Trophoblast cell (in vitro differentiated cells and primary cell): ENCODE results near the gene TMED4.
"Not testable (repeated sequence)": the region's sequence is repeated elsewhere in the genome, so short reads cannot be mapped to it uniquely, and the experiment has no call there.

Experiments
- DNase-seq, 2 donors: peaks; one replicate each; pipeline ENCODE4 v3.0.0-alpha.2; 2016
- H2AFZ ChIP-seq: 2 replicates; pipeline ENCODE4 v1.6.1; 2013; ENCODE audit warnings: low read length, moderate library complexity, mild to moderate bottlenecking; ENCODE audit not compliant: insufficient read depth, poor library complexity
- H2AK5ac ChIP-seq: 2 replicates; pipeline ENCODE4 v1.6.1; 2013; ENCODE audit warnings: mild to moderate bottlenecking, low read length
- H2BK120ac ChIP-seq: 2 replicates; pipeline ENCODE4 v1.6.1; 2013; ENCODE audit warnings: low read length, mild to moderate bottlenecking, moderate library complexity; ENCODE audit not compliant: insufficient read depth, poor library complexity
- H2BK12ac ChIP-seq: 2 replicates; pipeline ENCODE4 v1.6.1; 2013; ENCODE audit warnings: mild to moderate bottlenecking, low read length, moderate library complexity
- H2BK5ac ChIP-seq: 2 replicates; pipeline ENCODE4 v1.6.1; 2013; ENCODE audit warnings: low read length, low read depth, moderate library complexity, mild to moderate bottlenecking; ENCODE audit not compliant: poor library complexity
- H3K14ac ChIP-seq: 2 replicates; pipeline ENCODE4 v1.6.1; 2013; ENCODE audit warnings: mild to moderate bottlenecking, low read length
- H3K18ac ChIP-seq: 2 replicates; pipeline ENCODE4 v1.6.1; 2013; ENCODE audit warnings: mild to moderate bottlenecking, low read length
- H3K23ac ChIP-seq: 2 replicates; pipeline ENCODE4 v1.6.1; 2013; ENCODE audit warnings: low read length
- H3K27ac ChIP-seq: 2 replicates; pipeline ENCODE4 v1.5.1; 2013; ENCODE audit warnings: low read depth, mild to moderate bottlenecking, inconsistent platforms, low read length, moderate library complexity
- H3K27me3 ChIP-seq: 2 replicates; pipeline ENCODE4 v1.6.1; 2013; ENCODE audit warnings: inconsistent platforms, mild to moderate bottlenecking, low read length, moderate library complexity; ENCODE audit not compliant: insufficient read depth
- H3K36me3 ChIP-seq, 2 experiments: 1 replicate in 1 of 2; 2 replicates in 1 of 2; pipeline ENCODE4 v1.6.1; 2013; ENCODE audit warnings: low read length in 2 of 2, mild to moderate bottlenecking in 2 of 2, moderate library complexity in 1 of 2; ENCODE audit not compliant: insufficient read depth in 2 of 2, control insufficient read depth in 1 of 2
- H3K4ac ChIP-seq: 2 replicates; pipeline ENCODE4 v1.6.1; 2013; ENCODE audit warnings: low read depth, mild to moderate bottlenecking, low read length, moderate library complexity
- H3K4me1 ChIP-seq, 2 experiments: 1 replicate in 1 of 2; 2 replicates in 1 of 2; pipeline ENCODE4 v1.6.1; 2013; ENCODE audit warnings: low read length in 2 of 2, mild to moderate bottlenecking in 2 of 2, moderate library complexity in 1 of 2; ENCODE audit not compliant: insufficient read depth in 2 of 2, control insufficient read depth in 1 of 2
- H3K4me2 ChIP-seq: 2 replicates; pipeline ENCODE4 v1.6.1; 2013; ENCODE audit warnings: inconsistent platforms, mild to moderate bottlenecking, low read length, moderate library complexity
- H3K4me3 ChIP-seq: 2 replicates; pipeline ENCODE4 v1.5.1; 2013; ENCODE audit warnings: mild to moderate bottlenecking, low read depth, low read length, inconsistent platforms
- H3K79me1 ChIP-seq: one replicate; pipeline ENCODE4 v1.6.1; 2013; ENCODE audit warnings: low read length
- H3K79me2 ChIP-seq: 2 replicates; pipeline ENCODE4 v1.6.1; 2013; ENCODE audit warnings: low read length, mild to moderate bottlenecking; ENCODE audit not compliant: control insufficient read depth, insufficient read depth, poor library complexity
- H3K9ac ChIP-seq: 2 replicates; pipeline ENCODE4 v1.6.1; 2013; ENCODE audit warnings: mild to moderate bottlenecking, low read length
- H3K9me3 ChIP-seq: 2 replicates; pipeline ENCODE4 v1.6.1; 2013; ENCODE audit warnings: low read depth, mild to moderate bottlenecking, control low read depth, inconsistent platforms, low read length; ENCODE audit not compliant: insufficient read depth
- H4K12ac ChIP-seq: 2 replicates; pipeline ENCODE4 v1.6.1; 2013; ENCODE audit warnings: low read depth, mild to moderate bottlenecking, low read length, moderate library complexity
- H4K8ac ChIP-seq: 2 replicates; pipeline ENCODE4 v1.6.1; 2013; ENCODE audit warnings: low read depth, mild to moderate bottlenecking, low read length, moderate library complexity
- H4K91ac ChIP-seq: one replicate; pipeline ENCODE4 v1.6.1; 2013; ENCODE audit warnings: low read depth, mild to moderate bottlenecking, low read length, moderate library complexity
- WGBS: extraction: QIAGEN DNeasy Blood & Tissue Kit; methylation state at CpG from one replicate; pipeline ENCODE4 v1.1.7; 2013; ENCODE audit warnings: missing lambda C conversion rate; ENCODE audit not compliant: insufficient read length, insufficient coverage; ENCODE audit errors: extremely low coverage; 5-methylcytosine and 5-hydroxymethylcytosine counted together

The TMED4 gene

DNA sequence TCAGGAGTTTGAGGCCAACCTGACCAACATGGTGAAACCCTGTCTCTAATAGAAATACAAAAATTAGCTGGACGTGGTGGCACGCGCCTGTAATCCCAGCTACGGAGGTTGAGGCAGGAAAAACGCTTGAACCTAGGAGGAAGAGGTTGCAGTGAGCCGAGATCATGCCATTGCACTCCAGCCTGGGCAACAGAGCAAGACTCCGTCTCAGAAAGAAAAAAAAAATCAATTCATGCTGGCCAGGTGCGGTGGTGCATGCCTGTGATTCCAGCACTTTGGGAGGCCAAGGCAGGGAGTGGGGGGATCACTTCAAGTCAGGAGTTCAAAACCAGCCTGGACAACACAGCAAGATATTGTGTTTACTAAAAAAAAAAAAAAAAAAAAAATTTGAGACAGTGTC lies 15.2 kb upstream of the TMED4 start:
- not testable (repeated sequence) for H3K18ac ChIP-seq, H3K27me3 ChIP-seq, H3K9ac ChIP-seq, H3K4me2 ChIP-seq, H3K79me2 ChIP-seq, H3K4me3 ChIP-seq, H2BK120ac ChIP-seq, H3K9me3 ChIP-seq, H3K36me3 ChIP-seq, H2AFZ ChIP-seq, H3K4ac ChIP-seq, H4K12ac ChIP-seq, DNase-seq, H4K8ac ChIP-seq, H2BK5ac ChIP-seq, H3K79me1 ChIP-seq, H3K27ac ChIP-seq, H3K4me1 ChIP-seq, H4K91ac ChIP-seq, H3K23ac ChIP-seq, H2AK5ac ChIP-seq, H3K14ac ChIP-seq, H2BK12ac ChIP-seq
- WGBS, result no CpG with 5 or more reads among the region's 8 CpGs

DNA sequence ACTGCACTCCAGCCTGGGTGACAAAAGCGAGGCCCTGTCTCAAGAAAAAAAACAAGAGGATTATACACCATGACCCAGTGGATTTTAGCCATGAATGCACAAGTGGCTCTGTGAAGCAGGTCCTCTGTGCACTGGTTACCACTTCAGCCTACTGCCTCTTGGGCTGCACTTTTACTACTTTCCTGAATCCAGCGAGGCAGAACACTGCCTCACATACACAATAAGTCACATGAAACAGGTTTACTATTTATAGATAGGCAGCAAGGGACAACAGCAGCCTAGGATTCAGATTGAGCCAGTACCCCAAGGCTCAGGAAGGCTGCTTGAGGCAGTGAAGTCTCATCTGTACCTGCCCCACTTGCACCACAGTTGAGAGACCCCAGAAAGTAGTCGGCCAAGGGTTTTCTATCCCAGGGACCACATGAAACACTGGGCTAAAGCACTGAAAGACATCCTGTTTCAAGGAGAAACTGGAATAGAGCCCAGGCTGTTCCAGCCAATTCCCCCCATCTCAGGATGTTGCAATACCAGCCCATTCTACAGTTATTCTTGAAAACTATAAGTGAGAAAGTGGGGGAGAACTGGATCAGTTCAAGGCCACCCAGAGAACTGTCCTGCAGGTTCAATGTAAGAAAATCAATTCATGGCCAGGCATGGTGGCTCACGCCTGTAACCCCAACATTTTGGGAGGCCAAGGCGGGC lies 14.1 kb upstream of the TMED4 start:
- H3K4me2 ChIP-seq, result no peak overlapping the region
- no peak for DNase-seq
- no peaks in the 10 kb centered on the region for H3K79me2 ChIP-seq
- H3K4ac ChIP-seq, result no peak overlapping the region
- no peak overlapping the region for H2BK120ac ChIP-seq
- no peaks in the 10 kb centered on the region for H3K4me1 ChIP-seq
- H2AK5ac ChIP-seq, result no peak overlapping the region
- H3K9me3 ChIP-seq, result no peaks in the 10 kb centered on the region
- no peak overlapping the region for H3K9ac ChIP-seq
- no peak overlapping the region for H3K23ac ChIP-seq
- H3K36me3 ChIP-seq, result no peaks in the 10 kb centered on the region
- no peak overlapping the region for H4K12ac ChIP-seq
- no peak overlapping the region for H2BK5ac ChIP-seq
- no peak overlapping the region for H3K4me3 ChIP-seq
- H3K18ac ChIP-seq, result no peak overlapping the region
- no peak overlapping the region for H3K27ac ChIP-seq
- H3K27me3 ChIP-seq, result no peaks in the 10 kb centered on the region
- no peaks in the 10 kb centered on the region for H3K79me1 ChIP-seq
- no peak overlapping the region for H2BK12ac ChIP-seq
- no peak overlapping the region for H4K91ac ChIP-seq
- H2AFZ ChIP-seq, result no peak overlapping the region
- H4K8ac ChIP-seq, result no peak overlapping the region
- no peak overlapping the region for H3K14ac ChIP-seq
- no CpG with 5 or more reads among the region's 5 CpGs for WGBS

DNA sequence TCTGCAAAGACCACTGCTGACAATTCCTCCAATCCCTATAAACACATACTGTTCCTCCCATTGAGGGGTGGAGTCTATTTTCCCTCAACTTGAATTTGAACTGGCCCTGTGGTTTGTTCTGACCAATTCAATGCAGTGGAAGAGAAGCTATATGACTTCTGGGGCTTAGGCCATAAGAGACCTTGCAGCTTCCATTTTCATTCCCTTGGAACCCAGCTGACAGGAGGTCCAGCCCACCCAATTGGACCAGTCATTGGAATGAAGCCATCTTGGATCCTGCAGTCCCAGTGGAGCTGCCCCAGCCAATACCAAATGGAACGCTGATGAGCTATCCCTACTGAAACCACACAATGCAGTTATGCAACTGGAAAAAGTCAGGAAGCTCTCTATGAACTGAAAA lies 8.9 kb upstream of the TMED4 start:
- H2AFZ ChIP-seq, result no peak overlapping the region
- no peak overlapping the region for H3K18ac ChIP-seq
- no peak overlapping the region for H3K14ac ChIP-seq
- H3K27me3 ChIP-seq, result no peaks in the 10 kb centered on the region
- no peak overlapping the region for H3K4me3 ChIP-seq
- no peak overlapping the region for H2BK5ac ChIP-seq
- no peak overlapping the region for H3K4ac ChIP-seq
- no CpG with 5 or more reads among the region's 1 CpG for WGBS
- H3K9ac ChIP-seq, result no peak overlapping the region
- H2BK12ac ChIP-seq, result no peak overlapping the region
- no peak overlapping the region for H3K23ac ChIP-seq
- H4K8ac ChIP-seq, result no peak overlapping the region
- H2AK5ac ChIP-seq, result no peak overlapping the region
- H3K79me1 ChIP-seq, result no peaks in the 10 kb centered on the region
- DNase-seq, result no peak
- H3K79me2 ChIP-seq, result no peaks in the 10 kb centered on the region
- H4K12ac ChIP-seq, result no peak overlapping the region
- no peaks in the 10 kb centered on the region for H3K9me3 ChIP-seq
- H3K4me2 ChIP-seq, result no peak overlapping the region
- H3K4me1 ChIP-seq, result no peaks in the 10 kb centered on the region
- no peak overlapping the region for H3K27ac ChIP-seq
- no peak overlapping the region for H4K91ac ChIP-seq
- no peaks in the 10 kb centered on the region for H3K36me3 ChIP-seq
- H2BK120ac ChIP-seq, result no peak overlapping the region

DNA sequence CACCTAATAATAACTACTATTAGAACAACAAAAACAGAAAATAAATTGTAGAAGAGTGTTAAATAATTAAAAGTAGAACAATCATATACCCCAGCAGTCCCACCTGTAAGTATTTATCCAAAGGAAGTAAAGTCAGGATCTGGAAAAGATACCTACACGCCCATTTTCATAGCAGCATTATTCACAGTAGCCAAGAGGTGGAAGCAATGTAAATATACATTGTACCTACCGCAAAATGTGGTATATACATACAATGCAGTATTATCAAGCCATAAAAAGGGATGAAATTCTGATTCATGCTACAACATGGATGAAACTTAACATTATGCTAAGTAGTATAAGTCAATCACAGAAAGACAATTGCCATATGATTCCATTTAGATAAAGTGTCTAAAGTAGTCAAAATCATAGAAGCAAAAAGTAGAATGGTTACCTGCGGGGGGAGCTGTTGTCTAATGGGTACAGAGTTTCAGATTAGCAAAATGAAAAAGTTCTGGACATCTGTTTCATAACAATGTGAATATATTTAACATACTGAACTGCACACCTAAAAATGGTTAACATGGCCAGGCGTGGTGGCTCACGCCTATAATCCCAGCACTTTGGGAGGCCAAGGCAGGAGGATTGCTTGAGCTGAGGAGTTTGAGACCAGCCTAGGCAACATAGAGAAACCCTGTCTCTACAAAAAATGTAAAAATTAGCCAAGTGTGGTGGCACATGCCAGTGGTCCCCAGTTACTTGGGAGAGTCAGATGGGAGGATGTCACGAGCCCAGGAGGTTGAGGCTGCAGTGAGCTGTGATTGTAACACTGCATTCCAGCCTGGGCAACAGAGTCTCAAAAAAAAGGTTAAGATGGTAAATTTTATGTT lies 6.0 kb upstream of the TMED4 start:
- Histone ChIP-seq H3K27me3 (no peaks in the 10 kb centered on the region), H3K79me1 (no peaks in the 10 kb centered on the region), H3K23ac (no peak overlapping the region), H3K4me2 (no peak overlapping the region), H2AK5ac (no peak overlapping the region), H3K36me3 (no peaks in the 10 kb centered on the region), H3K4me3 (no peak overlapping the region), H4K12ac (no peak overlapping the region), H2BK120ac (no peak overlapping the region), H3K4me1 (peaks cover 0 to under 1% of the 10 kb centered on the region in 2 experiments), H3K9ac (no peak overlapping the region), H4K91ac (no peak overlapping the region), H3K18ac (no peak overlapping the region), H3K27ac (no peak overlapping the region), H2AFZ (no peak overlapping the region), H2BK12ac (no peak overlapping the region), H2BK5ac (no peak overlapping the region), H3K9me3 (no peaks in the 10 kb centered on the region), H4K8ac (no peak overlapping the region), H3K14ac (no peak overlapping the region), H3K79me2 (no peaks in the 10 kb centered on the region), H3K4ac (no peak overlapping the region)
- DNase-seq, result peak; percentile 31 to 81
- WGBS, result no CpG with 5 or more reads among the region's 6 CpGs
